Measurements from ENCODE around the gene MED12L. TPM values are rescaled to one million over a fixed set of nuclear protein-coding genes. Genes with fewer than 3 reads are reported as not detected.

Gene MED12L
- total RNA-seq, 1 experiment from 2014 or later, result 6.4 TPM

DNA sequence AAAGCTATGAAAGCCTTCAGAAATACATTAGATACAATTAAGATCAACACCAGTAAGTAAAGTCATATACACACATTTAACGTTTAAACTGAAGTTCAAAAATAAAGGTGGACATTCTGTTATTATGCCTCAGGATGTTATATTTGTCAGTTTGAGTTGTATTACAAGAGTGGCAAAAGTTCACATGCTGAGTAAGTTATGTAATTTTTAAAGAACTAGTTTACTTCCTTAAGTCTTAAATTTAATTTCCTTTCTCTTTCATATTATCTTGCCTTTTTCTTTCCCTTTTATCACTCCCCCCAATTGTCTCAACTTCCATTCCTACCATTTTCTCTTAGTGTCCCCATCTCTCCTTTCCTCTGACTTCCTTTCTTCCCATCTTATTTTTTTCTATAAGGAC lies 236.1 kb downstream of the MED12L start:
- no peak overlapping the region for H3K9ac ChIP-seq (ENCODE audit: low read length)
- H2AFZ ChIP-seq (ENCODE audit: low read depth, low read length, poor library complexity, severe bottlenecking), result no peak overlapping the region
- no peaks in the 10 kb centered on the region for H3K79me2 ChIP-seq (ENCODE audit: insufficient read depth, low read length)
- no peak overlapping the region for H3K27ac ChIP-seq (ENCODE audit: low read depth, low read length)
- peaks cover 25 to 27% of the 10 kb centered on the region in 2 experiments for H3K4me1 ChIP-seq (ENCODE audit: control insufficient read depth in 1 of 2, insufficient read depth in 2 of 2, low read length in 2 of 2)
- H3K9me3 ChIP-seq (ENCODE audit: control insufficient read depth in 1 of 2, insufficient read depth in 1 of 2, low read depth in 1 of 2, low read length in 2 of 2), result no peaks in the 10 kb centered on the region
- ChIA-PET POLR2A (no interaction called here), CTCF (no interaction called here), RAD21 (ENCODE audit: low non-redundant PET in 1 of 2, low total read pairs in 2 of 2, uncharacterized antibody in 2 of 2, unreplicated experiment in 2 of 2) (no interaction called here)
- no peak overlapping the region for H3K4me3 ChIP-seq (replicated peaks in 1 of 2; ENCODE audit: low read depth in 1 of 2, low read length in 2 of 2)
- DNase-seq (ENCODE audit: low read depth, low spot score) (no peak), ATAC-seq (no peak)
- H3K4me2 ChIP-seq (ENCODE audit: low read length), result no peak overlapping the region
- intact Hi-C loops (cut with micrococcal nuclease), result no loop called here
- H3K9me2 ChIP-seq (ENCODE audit: insufficient read depth), result no peaks in the 10 kb centered on the region
- H3K27me3 ChIP-seq (ENCODE audit: insufficient read depth, low read length), result no peaks in the 10 kb centered on the region
- no peak for TF ChIP-seq CEBPB (IDR thresholded peaks at IDR 0.05; ENCODE audit: low read depth)
- no peak for TF ChIP-seq RAD21 (IDR thresholded peaks at IDR 0.05; ENCODE audit: low read depth)
- TF ChIP-seq FOSL1 (IDR thresholded peaks at IDR 0.05; ENCODE audit: low read depth), result no peak
- no peak for TF ChIP-seq ZNF274 (IDR thresholded peaks at IDR 0.05; ENCODE audit: low read depth, low read length)
- no peak for TF ChIP-seq POLR2AphosphoS5 (IDR thresholded peaks at IDR 0.05; ENCODE audit: low read depth, low read length)
- no peaks in the 10 kb centered on the region for H4K20me1 ChIP-seq (ENCODE audit: insufficient read depth)
- no peaks in the 10 kb centered on the region for H3K36me3 ChIP-seq (ENCODE audit: control insufficient read depth in 1 of 2, insufficient read depth in 2 of 2, low read length in 2 of 2)
- BruUV-seq (replicated peaks), result no TSS peak

DNA sequence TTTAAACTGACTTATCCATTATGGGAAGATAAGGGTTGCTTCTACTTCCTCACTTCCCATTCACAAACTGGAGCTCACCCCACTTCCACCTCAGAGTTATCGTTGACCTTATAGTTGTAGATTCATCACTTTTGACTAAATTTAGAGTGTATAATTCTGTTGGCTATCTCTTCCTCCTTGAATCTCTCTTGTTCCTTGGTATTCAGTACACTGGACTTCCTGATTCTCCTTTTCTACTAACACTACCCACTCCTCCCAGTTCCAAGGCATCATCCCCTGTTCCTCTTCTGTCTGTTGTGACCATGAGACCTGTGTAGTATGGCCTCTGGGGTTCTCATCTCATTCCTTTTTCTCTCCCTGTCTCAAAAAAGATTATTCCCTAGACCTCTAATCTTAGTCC lies 237.0 kb downstream of the MED12L start:
- no peaks in the 10 kb centered on the region for H3K9me2 ChIP-seq (ENCODE audit: insufficient read depth)
- H3K79me2 ChIP-seq (ENCODE audit: insufficient read depth, low read length), result no peaks in the 10 kb centered on the region
- ATAC-seq (no peak), DNase-seq (ENCODE audit: low read depth, low spot score) (no peak)
- H3K4me1 ChIP-seq (ENCODE audit: control insufficient read depth in 1 of 2, insufficient read depth in 2 of 2, low read length in 2 of 2), result peaks cover 18 to 20% of the 10 kb centered on the region in 2 experiments
- H2AFZ ChIP-seq (ENCODE audit: low read depth, low read length, poor library complexity, severe bottlenecking), result no peak overlapping the region
- no peak overlapping the region for H3K9ac ChIP-seq (ENCODE audit: low read length)
- intact Hi-C loops (cut with micrococcal nuclease), result no loop called here
- BruUV-seq (replicated peaks), result no TSS peak
- no peaks in the 10 kb centered on the region for H3K9me3 ChIP-seq (ENCODE audit: control insufficient read depth in 1 of 2, insufficient read depth in 1 of 2, low read depth in 1 of 2, low read length in 2 of 2)
- H3K4me3 ChIP-seq (replicated peaks in 1 of 2; ENCODE audit: low read depth in 1 of 2, low read length in 2 of 2), result no peak overlapping the region
- no peak overlapping the region for H3K4me2 ChIP-seq (ENCODE audit: low read length)
- H4K20me1 ChIP-seq (ENCODE audit: insufficient read depth), result no peaks in the 10 kb centered on the region
- H3K27me3 ChIP-seq (ENCODE audit: insufficient read depth, low read length), result no peaks in the 10 kb centered on the region
- RAD21 ChIA-PET (ENCODE audit: low non-redundant PET in 1 of 2, low total read pairs in 2 of 2, uncharacterized antibody in 2 of 2, unreplicated experiment in 2 of 2), result no interaction called here
- POLR2A ChIA-PET, result interaction anchor here (0.8 kb wide), 1 partner anchor 31 kb away, joined by 3 read pairs; no protein-coding TSS in a partner anchor
- no peaks in the 10 kb centered on the region for H3K36me3 ChIP-seq (ENCODE audit: control insufficient read depth in 1 of 2, insufficient read depth in 2 of 2, low read length in 2 of 2)
- no peak overlapping the region for H3K27ac ChIP-seq (ENCODE audit: low read depth, low read length)
- no peak for TF ChIP-seq EZH2 (IDR thresholded peaks at IDR 0.05)
- no peak for TF ChIP-seq ZNF274 (IDR thresholded peaks at IDR 0.05; ENCODE audit: low read depth, low read length)
- no peak for TF ChIP-seq ZFX (IDR thresholded peaks at IDR 0.05)
- no peak for TF ChIP-seq EZH2phosphoT487 (IDR thresholded peaks at IDR 0.05; ENCODE audit: borderline replicate concordance)
- TF ChIP-seq RAD21 (IDR thresholded peaks at IDR 0.05; ENCODE audit: low read depth), result no peak
- no peak for TF ChIP-seq JUND (IDR thresholded peaks at IDR 0.05)
- TF ChIP-seq, protein P1, sequence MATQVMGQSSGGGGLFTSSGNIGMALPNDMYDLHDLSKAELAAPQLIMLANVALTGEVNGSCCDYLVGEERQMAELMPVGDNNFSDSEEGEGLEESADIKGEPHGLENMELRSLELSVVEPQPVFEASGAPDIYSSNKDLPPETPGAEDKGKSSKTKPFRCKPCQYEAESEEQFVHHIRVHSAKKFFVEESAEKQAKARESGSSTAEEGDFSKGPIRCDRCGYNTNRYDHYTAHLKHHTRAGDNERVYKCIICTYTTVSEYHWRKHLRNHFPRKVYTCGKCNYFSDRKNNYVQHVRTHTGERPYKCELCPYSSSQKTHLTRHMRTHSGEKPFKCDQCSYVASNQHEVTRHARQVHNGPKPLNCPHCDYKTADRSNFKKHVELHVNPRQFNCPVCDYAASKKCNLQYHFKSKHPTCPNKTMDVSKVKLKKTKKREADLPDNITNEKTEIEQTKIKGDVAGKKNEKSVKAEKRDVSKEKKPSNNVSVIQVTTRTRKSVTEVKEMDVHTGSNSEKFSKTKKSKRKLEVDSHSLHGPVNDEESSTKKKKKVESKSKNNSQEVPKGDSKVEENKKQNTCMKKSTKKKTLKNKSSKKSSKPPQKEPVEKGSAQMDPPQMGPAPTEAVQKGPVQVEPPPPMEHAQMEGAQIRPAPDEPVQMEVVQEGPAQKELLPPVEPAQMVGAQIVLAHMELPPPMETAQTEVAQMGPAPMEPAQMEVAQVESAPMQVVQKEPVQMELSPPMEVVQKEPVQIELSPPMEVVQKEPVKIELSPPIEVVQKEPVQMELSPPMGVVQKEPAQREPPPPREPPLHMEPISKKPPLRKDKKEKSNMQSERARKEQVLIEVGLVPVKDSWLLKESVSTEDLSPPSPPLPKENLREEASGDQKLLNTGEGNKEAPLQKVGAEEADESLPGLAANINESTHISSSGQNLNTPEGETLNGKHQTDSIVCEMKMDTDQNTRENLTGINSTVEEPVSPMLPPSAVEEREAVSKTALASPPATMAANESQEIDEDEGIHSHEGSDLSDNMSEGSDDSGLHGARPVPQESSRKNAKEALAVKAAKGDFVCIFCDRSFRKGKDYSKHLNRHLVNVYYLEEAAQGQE (IDR thresholded peaks at IDR 0.05; ENCODE audit: low read depth), result no peak
- TF ChIP-seq EGR1 (IDR thresholded peaks at IDR 0.05; ENCODE audit: low read depth), result no peak
- TF ChIP-seq SRF (IDR thresholded peaks at IDR 0.05; ENCODE audit: low read depth), result no peak
- TF ChIP-seq, protein P2, sequence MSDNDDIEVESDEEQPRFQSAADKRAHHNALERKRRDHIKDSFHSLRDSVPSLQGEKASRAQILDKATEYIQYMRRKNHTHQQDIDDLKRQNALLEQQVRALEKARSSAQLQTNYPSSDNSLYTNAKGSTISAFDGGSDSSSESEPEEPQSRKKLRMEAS (IDR thresholded peaks at IDR 0.05), result no peak
- TF ChIP-seq, protein P3, sequence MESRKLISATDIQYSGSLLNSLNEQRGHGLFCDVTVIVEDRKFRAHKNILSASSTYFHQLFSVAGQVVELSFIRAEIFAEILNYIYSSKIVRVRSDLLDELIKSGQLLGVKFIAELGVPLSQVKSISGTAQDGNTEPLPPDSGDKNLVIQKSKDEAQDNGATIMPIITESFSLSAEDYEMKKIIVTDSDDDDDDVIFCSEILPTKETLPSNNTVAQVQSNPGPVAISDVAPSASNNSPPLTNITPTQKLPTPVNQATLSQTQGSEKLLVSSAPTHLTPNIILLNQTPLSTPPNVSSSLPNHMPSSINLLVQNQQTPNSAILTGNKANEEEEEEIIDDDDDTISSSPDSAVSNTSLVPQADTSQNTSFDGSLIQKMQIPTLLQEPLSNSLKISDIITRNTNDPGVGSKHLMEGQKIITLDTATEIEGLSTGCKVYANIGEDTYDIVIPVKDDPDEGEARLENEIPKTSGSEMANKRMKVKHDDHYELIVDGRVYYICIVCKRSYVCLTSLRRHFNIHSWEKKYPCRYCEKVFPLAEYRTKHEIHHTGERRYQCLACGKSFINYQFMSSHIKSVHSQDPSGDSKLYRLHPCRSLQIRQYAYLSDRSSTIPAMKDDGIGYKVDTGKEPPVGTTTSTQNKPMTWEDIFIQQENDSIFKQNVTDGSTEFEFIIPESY (IDR thresholded peaks at IDR 0.05; ENCODE audit: extremely low read depth, insufficient replicate concordance, low read length), result no peak
- TF ChIP-seq FOSL1 (IDR thresholded peaks at IDR 0.05; ENCODE audit: low read depth), result no peak
- no peak for TF ChIP-seq POLR2A (IDR thresholded peaks at IDR 0.05; ENCODE audit: borderline replicate concordance, extremely low read depth, insufficient read depth, insufficient read length)
- no peak for TF ChIP-seq ELF1 (IDR thresholded peaks at IDR 0.05; ENCODE audit: borderline replicate concordance, low read depth)
- TF ChIP-seq CBX3 (IDR thresholded peaks at IDR 0.05; ENCODE audit: low read depth), result no peak
- CTCF ChIA-PET, result no interaction called here
